ENCODE results near the gene EEPD1. TPM values are rescaled to one million over a fixed set of nuclear protein-coding genes. Genes with fewer than 3 reads are reported as not detected.

Gene EEPD1
- total RNA-seq, 1 experiment from 2014 or later = 5.0 TPM

- WGBS (ENCODE audit: extremely low coverage, insufficient read length, low lambda C conversion rate) = no CpG with 5 or more reads among the region's 3 CpGs
These were observed 42.5 kb upstream of the EEPD1 start for GRCh38 chr7:36110584-36110983.

More at GRCh38 chr7:36110584-36110983, 42.5 kb upstream of the EEPD1 start:
- H3K18ac ChIP-seq (ENCODE audit: insufficient read length, low read depth, low read length) = no peak overlapping the region
- H3K27ac ChIP-seq (ENCODE audit: insufficient read length, low read depth, low read length) = no peak overlapping the region
- DNase-seq = no peak
- no peak overlapping the region for H3T11ph ChIP-seq (ENCODE audit: low read length)
- no peaks in the 10 kb centered on the region for H3K4me1 ChIP-seq (ENCODE audit: insufficient read depth, low read length)
- H4K8ac ChIP-seq (replicated peaks; ENCODE audit: insufficient read length, low read depth, low read length) = no peak overlapping the region
- H3K14ac ChIP-seq (ENCODE audit: insufficient read depth, low read length) = no peak overlapping the region
- H2BK15ac ChIP-seq (ENCODE audit: low read depth, low read length) = no peak overlapping the region
- no peak overlapping the region for H4K5ac ChIP-seq (ENCODE audit: insufficient read length, low read depth, low read length)
- H3K79me2 ChIP-seq (ENCODE audit: insufficient read depth, low read length) = no peaks in the 10 kb centered on the region
- TF ChIP-seq CTCF (conservative IDR thresholded peaks at IDR 0.05) = no peak
- no peak overlapping the region for H4K91ac ChIP-seq (ENCODE audit: insufficient read length, low read depth, low read length)
- H2AK5ac ChIP-seq (ENCODE audit: insufficient read length, low read length) = no peak overlapping the region
- H2BK20ac ChIP-seq (ENCODE audit: low read depth, low read length, poor library complexity, severe bottlenecking) = no peak overlapping the region
- H3K9me3 ChIP-seq (ENCODE audit: control insufficient read depth, low read depth, low read length) = no peaks in the 10 kb centered on the region
- H2BK120ac ChIP-seq (ENCODE audit: low read depth, low read length, poor library complexity, severe bottlenecking) = no peak overlapping the region
- H4K20me1 ChIP-seq (ENCODE audit: control insufficient read depth, insufficient read depth, insufficient read length) = no peaks in the 10 kb centered on the region
- H3K23me2 ChIP-seq (ENCODE audit: insufficient read length, low read depth, low read length, poor library complexity, severe bottlenecking) = no peaks in the 10 kb centered on the region
- H2BK12ac ChIP-seq (ENCODE audit: insufficient read length, low read depth, low read length) = no peak overlapping the region
- H3K27ac Mint-ChIP-seq = no peak overlapping the region
- no peak overlapping the region for H3K9ac ChIP-seq (ENCODE audit: extremely low read depth, insufficient read length, low read length)
- H3K36me3 Mint-ChIP-seq (ENCODE audit: insufficient read depth in 1 of 3, low read depth in 3 of 3) = no peaks in the 10 kb centered on the region
- no peak overlapping the region for H2BK5ac ChIP-seq (ENCODE audit: insufficient read length, low read length)
- H3K9me3 Mint-ChIP-seq = peaks cover 0 to 2% of the 10 kb centered on the region in 2 experiments; a peak in 2 of 5 replicates
- no peak overlapping the region for H3K4me3 Mint-ChIP-seq
- H3K56ac ChIP-seq (ENCODE audit: insufficient read length, low read depth, low read length) = no peak overlapping the region
- H3K23ac ChIP-seq (ENCODE audit: insufficient read length, low read depth, low read length) = no peak overlapping the region
- H3K4me2 ChIP-seq (ENCODE audit: insufficient read depth, insufficient read length, low read length) = no peak overlapping the region
- peaks cover 2% of the 10 kb centered on the region; the same call in 1 of the 2 replicates for H3K27me3 Mint-ChIP-seq (ENCODE audit: low read depth)
- H3K79me1 ChIP-seq (ENCODE audit: insufficient read depth, low read depth, low read length, poor library complexity, severe bottlenecking) = no peaks in the 10 kb centered on the region
- no peak overlapping the region for H2AFZ ChIP-seq (ENCODE audit: low read length)
- H3K4ac ChIP-seq (ENCODE audit: low read depth, low read length) = no peak overlapping the region
- no peaks in the 10 kb centered on the region for H3K27me3 ChIP-seq (ENCODE audit: insufficient read depth, low read length)
- H3K4me1 Mint-ChIP-seq = peaks cover 0 to 4% of the 10 kb centered on the region in 2 experiments; a peak in 2 of 4 replicates

Data from H9 (cell line).